Activated T-helper 1 cell treated with anti-CD3 and anti-CD28 coated beads, Interleukin-12 subunit alpha, Interleukin-12 subunit beta, Interleukin-2, Interleukin-4 antibody, amounts not matched to agents 30 ng/mL and 10 ng/mL and 1 ng/mL, durations not matched to agents 14 hours and 24 hours and 36 hours (primary cell): Measurements from ENCODE around the gene FARS2. TPM values are rescaled to one million over a fixed set of nuclear protein-coding genes. Genes with fewer than 3 reads are reported as not detected.

Experiments
- DNase-seq: peaks from one replicate; pipeline ENCODE4 v3.0.0; 2021; ENCODE audit warnings: low spot score
- H3K27ac Mint-ChIP-seq: one replicate; pipeline ENCODE4 v1.8.0; 2021; ENCODE audit warnings: mild to moderate bottlenecking, mixed read lengths
- H3K27me3 Mint-ChIP-seq: one replicate; pipeline ENCODE4 v1.8.0; 2022; ENCODE audit warnings: mild to moderate bottlenecking, moderate library complexity, mixed read lengths; ENCODE audit not compliant: insufficient read depth
- H3K36me3 Mint-ChIP-seq: one replicate; pipeline ENCODE4 v1.8.0; 2021; ENCODE audit warnings: low read depth, mixed read lengths
- H3K4me1 Mint-ChIP-seq: one replicate; pipeline ENCODE4 v1.8.0; 2021; ENCODE audit warnings: low read depth, mixed read lengths
- H3K4me3 Mint-ChIP-seq: one replicate; pipeline ENCODE4 v1.8.0; 2021; ENCODE audit warnings: mild to moderate bottlenecking, moderate library complexity, mixed read lengths
- H3K9me3 Mint-ChIP-seq: one replicate; pipeline ENCODE4 v1.8.0; 2021; ENCODE audit warnings: mixed read lengths
- intact Hi-C: fragments of 100-400 bp; cut with micrococcal nuclease; formaldehyde crosslinking; loops from one replicate; pipeline ENCODE4 v1.15.1; 2024
- total RNA-seq: library from RNA; stranded (reverse); gene quantifications from 2 replicates; pipeline ENCODE4 v1.2.3, GENCODE V29; 2022

The FARS2 gene
- total RNA-seq, 1 donor from 2014 or later = 23.8 TPM

- Mint-ChIP-seq H3K9me3 (no peaks in the 10 kb centered on the region), H3K4me3 (no peak overlapping the region), H3K27me3 (no peaks in the 10 kb centered on the region), H3K4me1 (peaks cover 16% of the 10 kb centered on the region), H3K27ac (no peak overlapping the region), H3K36me3 (no peaks in the 10 kb centered on the region)
- intact Hi-C loops = loop anchor here (10.0 kb wide), 1 partner anchor 114 kb away; no protein-coding TSS in a partner anchor
- DNase-seq = no peak
Observed at GRCh38 chr6:5510331-5511133, 249.2 kb downstream of the FARS2 start.

DNA sequence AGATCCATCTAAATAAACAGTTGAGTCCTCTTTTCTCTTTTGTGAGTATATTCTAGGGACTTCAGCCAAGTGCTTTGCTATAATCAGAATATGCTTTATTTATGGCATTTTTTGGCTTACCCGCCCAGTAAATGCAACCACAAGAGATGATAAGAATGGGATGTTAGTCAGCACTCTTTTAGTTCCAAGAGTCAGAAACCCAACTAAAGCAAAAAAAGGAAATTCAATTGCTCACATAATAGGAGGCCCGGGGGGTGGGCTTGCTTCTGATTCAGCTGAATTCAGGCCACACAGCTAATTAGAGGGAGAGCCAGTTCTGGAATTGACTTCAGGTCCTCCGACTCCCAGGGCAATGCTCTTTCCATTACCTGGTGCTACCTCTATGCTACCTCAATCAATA lies 250.6 kb downstream of the FARS2 start:
- intact Hi-C loops = loop anchor here (10.0 kb wide), 1 partner anchor 113 kb away; no protein-coding TSS in a partner anchor
- Mint-ChIP-seq H3K27ac (no peak overlapping the region), H3K36me3 (no peaks in the 10 kb centered on the region), H3K9me3 (no peaks in the 10 kb centered on the region), H3K27me3 (no peaks in the 10 kb centered on the region), H3K4me3 (no peak overlapping the region), H3K4me1 (peaks cover 17% of the 10 kb centered on the region)
- DNase-seq = no peak

- no peak for DNase-seq
- H3K27ac Mint-ChIP-seq = no peak overlapping the region
- H3K9me3 Mint-ChIP-seq = no peaks in the 10 kb centered on the region
- no peak overlapping the region for H3K4me3 Mint-ChIP-seq
- H3K36me3 Mint-ChIP-seq = no peaks in the 10 kb centered on the region
- H3K27me3 Mint-ChIP-seq = no peaks in the 10 kb centered on the region
- intact Hi-C loops = loop anchor here (10.0 kb wide), 1 partner anchor 112 kb away; no protein-coding TSS in a partner anchor
- peaks cover 14% of the 10 kb centered on the region for H3K4me1 Mint-ChIP-seq
Observed at GRCh38 chr6:5512422-5512821, 251.1 kb downstream of the FARS2 start.

DNA sequence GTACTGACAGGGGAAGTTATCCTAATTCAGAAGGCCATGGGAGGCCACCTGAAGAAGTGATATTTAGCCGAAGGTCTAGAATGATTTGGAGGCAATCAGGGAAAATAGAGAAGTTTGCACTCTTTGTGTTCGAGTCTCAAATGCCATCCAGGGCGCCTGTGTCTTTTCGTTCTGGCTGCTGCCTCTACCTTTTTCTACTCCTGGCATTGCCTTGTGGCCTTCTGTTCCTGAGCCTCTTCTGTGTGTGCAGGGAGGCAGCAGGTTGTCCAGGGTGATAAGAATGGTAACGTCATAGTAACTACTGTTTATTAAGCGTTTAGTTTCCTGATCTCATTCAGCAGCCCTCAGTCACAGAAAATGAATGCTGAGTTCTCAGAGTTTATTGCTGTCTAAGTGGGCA lies 252.1 kb downstream of the FARS2 start:
- no peaks in the 10 kb centered on the region for H3K36me3 Mint-ChIP-seq
- intact Hi-C loops = loop anchor here (10.0 kb wide), 1 partner anchor 111 kb away; no protein-coding TSS in a partner anchor
- H3K4me1 Mint-ChIP-seq = peaks cover 21% of the 10 kb centered on the region
- no peaks in the 10 kb centered on the region for H3K9me3 Mint-ChIP-seq
- H3K4me3 Mint-ChIP-seq = no peak overlapping the region
- DNase-seq = no peak
- H3K27ac Mint-ChIP-seq = no peak overlapping the region
- no peaks in the 10 kb centered on the region for H3K27me3 Mint-ChIP-seq

GRCh38 chr6:5514353-5514752 lies 253.0 kb downstream of the FARS2 start:
- Mint-ChIP-seq H3K4me3 (no peak overlapping the region), H3K4me1 (peaks cover 27% of the 10 kb centered on the region), H3K36me3 (peaks cover 3% of the 10 kb centered on the region)

DNA sequence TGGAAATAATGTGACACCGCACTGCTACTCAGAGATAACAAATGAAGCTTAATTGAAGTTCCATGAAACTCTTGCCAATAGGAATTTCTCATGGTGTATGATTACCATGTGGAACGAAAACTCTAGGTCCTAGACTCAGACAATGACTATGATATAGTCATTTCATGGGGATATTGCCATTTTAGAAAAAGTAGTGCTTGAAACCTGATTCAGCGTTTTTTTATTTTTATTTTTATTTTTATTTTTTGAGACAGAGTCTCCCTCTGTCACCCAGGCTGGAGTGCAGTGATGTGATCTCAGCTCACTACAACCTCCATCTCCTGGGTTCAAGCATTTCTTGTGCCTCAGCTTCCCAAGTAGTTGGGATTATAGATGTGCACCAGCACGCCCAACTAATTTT lies 253.9 kb downstream of the FARS2 start:
- Mint-ChIP-seq H3K27ac (no peak overlapping the region), H3K4me3 (no peak overlapping the region), H3K9me3 (no peaks in the 10 kb centered on the region), H3K4me1 (peaks cover 29% of the 10 kb centered on the region), H3K27me3 (no peaks in the 10 kb centered on the region), H3K36me3 (peaks cover 3% of the 10 kb centered on the region)
- DNase-seq = no peak
- intact Hi-C loops = loop anchor here (5.0 to 10.0 kb wide), 5 partner anchors 110 to 1002 kb away; no protein-coding TSS in a partner anchor

More at GRCh38 chr6:5514353-5514752, 253.0 kb downstream of the FARS2 start:
- intact Hi-C loops = loop anchor here (10.0 kb wide), 1 partner anchor 110 kb away; no protein-coding TSS in a partner anchor
- no peak for DNase-seq
- Mint-ChIP-seq H3K27ac (no peak overlapping the region), H3K27me3 (no peaks in the 10 kb centered on the region), H3K9me3 (no peaks in the 10 kb centered on the region)

- Mint-ChIP-seq H3K27ac (no peak overlapping the region), H3K36me3 (peaks cover 3% of the 10 kb centered on the region), H3K4me1 (peaks cover 29% of the 10 kb centered on the region), H3K27me3 (no peaks in the 10 kb centered on the region), H3K9me3 (no peaks in the 10 kb centered on the region), H3K4me3 (no peak overlapping the region)
- intact Hi-C loops = loop anchor here (5.0 to 10.0 kb wide), 5 partner anchors 109 to 1001 kb away; no protein-coding TSS in a partner anchor
- no peak for DNase-seq
Observed at GRCh38 chr6:5516036-5516435, 254.7 kb downstream of the FARS2 start.

GRCh38 chr6:5517796-5518195 lies 256.5 kb downstream of the FARS2 start:
- peak; percentile 14 for DNase-seq
- peak overlapping the region; percentile 23 for H3K4me3 Mint-ChIP-seq
- intact Hi-C loops = loop anchor here (2.0 to 10.0 kb wide), 7 partner anchors 13 to 1000 kb away; no protein-coding TSS in a partner anchor
- H3K9me3 Mint-ChIP-seq = no peaks in the 10 kb centered on the region
- H3K27me3 Mint-ChIP-seq = no peaks in the 10 kb centered on the region
- peaks cover 3% of the 10 kb centered on the region for H3K36me3 Mint-ChIP-seq
- H3K27ac Mint-ChIP-seq = peak overlapping the region; percentile 72
- peaks cover 39% of the 10 kb centered on the region for H3K4me1 Mint-ChIP-seq

DNA sequence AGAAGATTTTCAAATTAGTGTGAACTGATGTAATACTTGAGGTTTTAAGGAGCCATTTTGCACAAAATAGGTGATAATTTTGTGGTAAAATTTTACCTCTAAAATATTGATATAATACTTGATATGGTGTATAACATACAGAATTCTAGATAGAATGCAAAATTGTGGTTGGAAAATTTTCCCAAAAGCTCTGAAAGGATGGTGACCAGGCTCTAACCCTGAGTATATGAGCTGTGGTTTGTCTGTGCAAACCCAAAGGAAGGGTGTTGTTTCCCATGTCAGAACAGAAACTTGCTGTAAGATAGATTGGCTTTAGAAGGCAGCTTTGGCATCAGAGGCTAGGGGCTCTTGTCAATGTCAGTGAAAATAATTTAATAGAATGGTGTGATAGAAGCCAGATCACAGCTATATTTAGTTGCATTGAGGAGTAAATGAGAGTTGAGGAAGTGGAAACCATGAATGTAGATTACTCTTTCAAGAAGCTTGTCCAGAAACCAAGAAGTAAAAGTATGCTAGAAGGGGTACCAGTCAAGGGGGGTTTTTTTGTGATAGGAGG lies 257.7 kb downstream of the FARS2 start:
- no peaks in the 10 kb centered on the region for H3K27me3 Mint-ChIP-seq
- intact Hi-C loops = loop anchor here (2.0 to 10.0 kb wide), 7 partner anchors 14 to 998 kb away; no protein-coding TSS in a partner anchor
- peak overlapping the region; percentile 27 for H3K4me3 Mint-ChIP-seq
- peaks cover 3% of the 10 kb centered on the region for H3K36me3 Mint-ChIP-seq
- no peak for DNase-seq
- peak overlapping the region; percentile 10 for H3K27ac Mint-ChIP-seq
- H3K9me3 Mint-ChIP-seq = no peaks in the 10 kb centered on the region
- peaks cover 39% of the 10 kb centered on the region for H3K4me1 Mint-ChIP-seq

DNA sequence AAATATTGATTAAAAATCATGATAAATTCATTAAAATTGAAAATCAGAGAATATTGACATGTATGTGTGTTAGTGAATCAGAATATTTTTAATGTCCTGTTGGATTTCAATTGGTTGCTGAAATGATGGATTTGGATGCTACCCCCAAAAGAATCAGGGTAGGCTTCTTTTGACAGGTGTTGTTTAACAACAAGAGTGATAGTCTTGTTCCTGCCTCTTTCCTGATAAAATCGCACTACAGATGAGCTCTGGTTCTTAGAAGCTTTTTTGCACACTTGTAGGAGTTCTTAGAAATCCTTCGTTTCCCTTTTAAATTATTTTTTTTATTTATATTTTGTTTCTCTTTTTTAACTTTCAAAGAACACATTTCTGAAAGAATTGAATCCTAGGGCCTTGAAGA lies 259.5 kb downstream of the FARS2 start:
- peaks cover 39% of the 10 kb centered on the region for H3K4me1 Mint-ChIP-seq
- DNase-seq = no peak
- no peak overlapping the region for H3K4me3 Mint-ChIP-seq
- no peak overlapping the region for H3K27ac Mint-ChIP-seq
- no peaks in the 10 kb centered on the region for H3K27me3 Mint-ChIP-seq
- intact Hi-C loops = no loop called here
- H3K9me3 Mint-ChIP-seq = no peaks in the 10 kb centered on the region
- peaks cover 3% of the 10 kb centered on the region for H3K36me3 Mint-ChIP-seq

- no peak for DNase-seq
- H3K27me3 Mint-ChIP-seq = no peaks in the 10 kb centered on the region
- H3K9me3 Mint-ChIP-seq = no peaks in the 10 kb centered on the region
- intact Hi-C loops = no loop called here
- no peak overlapping the region for H3K27ac Mint-ChIP-seq
- H3K4me1 Mint-ChIP-seq = peaks cover 34% of the 10 kb centered on the region
- peaks cover 3% of the 10 kb centered on the region for H3K36me3 Mint-ChIP-seq
- no peak overlapping the region for H3K4me3 Mint-ChIP-seq
Observed at GRCh38 chr6:5521322-5521721, 260.0 kb downstream of the FARS2 start.

DNA sequence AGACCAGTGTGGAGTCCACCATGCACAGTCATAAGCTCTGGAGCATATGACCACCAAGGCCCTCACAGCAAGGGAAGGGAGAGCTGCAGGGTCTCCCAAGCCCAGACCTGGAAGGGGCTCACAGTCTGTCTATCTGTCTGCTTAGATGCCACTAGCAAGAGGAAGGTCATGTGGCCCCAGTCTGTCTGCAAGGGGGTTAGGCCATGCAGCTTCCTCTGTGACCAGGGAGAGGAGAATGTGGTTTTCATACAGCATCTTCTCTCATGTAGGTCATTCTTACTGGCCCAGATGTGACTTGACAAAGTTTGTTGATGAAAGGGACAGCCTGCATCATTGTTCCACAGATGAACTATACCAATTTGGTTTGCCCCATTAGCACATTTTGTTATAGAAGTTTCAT lies 260.8 kb downstream of the FARS2 start:
- H3K27ac Mint-ChIP-seq = no peak overlapping the region
- intact Hi-C loops = no loop called here
- peaks cover 27% of the 10 kb centered on the region for H3K4me1 Mint-ChIP-seq
- no peak for DNase-seq
- no peaks in the 10 kb centered on the region for H3K9me3 Mint-ChIP-seq
- H3K4me3 Mint-ChIP-seq = no peak overlapping the region
- no peaks in the 10 kb centered on the region for H3K27me3 Mint-ChIP-seq
- peaks cover 3% of the 10 kb centered on the region for H3K36me3 Mint-ChIP-seq

GRCh38 chr6:5524110-5524509 lies 262.8 kb downstream of the FARS2 start:
- peaks cover 15% of the 10 kb centered on the region for H3K4me1 Mint-ChIP-seq
- DNase-seq = no peak
- no peak overlapping the region for H3K27ac Mint-ChIP-seq
- H3K9me3 Mint-ChIP-seq = no peaks in the 10 kb centered on the region
- no peaks in the 10 kb centered on the region for H3K27me3 Mint-ChIP-seq
- H3K4me3 Mint-ChIP-seq = no peak overlapping the region
- intact Hi-C loops = no loop called here
- H3K36me3 Mint-ChIP-seq = peaks cover 5% of the 10 kb centered on the region
